CD4-positive, alpha-beta T cell treated with Interleukin-15 for 4 hours (primary cell): Measurements from ENCODE around the gene UNC13B.
"Not testable (repeated sequence)": the region's sequence is repeated elsewhere in the genome, so short reads cannot be mapped to it uniquely, and the experiment has no call there.

ENCODE experiments used
- DNase-seq: peaks from one replicate; pipeline ENCODE4 v3.0.0-alpha.2; 2020; ENCODE audit warnings: low spot score

Gene UNC13B

GRCh38 chr9:35226651-35227050, 64.8 kb downstream of the UNC13B start:
- no peak for DNase-seq

- no peak for DNase-seq
Observed at GRCh38 chr9:35227284-35227683, 65.5 kb downstream of the UNC13B start.

- DNase-seq, result no peak
Observed at GRCh38 chr9:35229066-35229778, 67.4 kb downstream of the UNC13B start.

- DNase-seq, result no peak
Observed at GRCh38 chr9:35229779-35230143, 68.0 kb downstream of the UNC13B start.

GRCh38 chr9:35232867-35233544, 71.2 kb downstream of the UNC13B start:
- DNase-seq, result no peak

GRCh38 chr9:35236692-35237091, 74.9 kb downstream of the UNC13B start:
- no peak for DNase-seq

GRCh38 chr9:35237311-35237710, 75.5 kb downstream of the UNC13B start:
- no peak for DNase-seq

GRCh38 chr9:35245945-35246344, 84.1 kb downstream of the UNC13B start:
- DNase-seq, result not testable (repeated sequence)

- DNase-seq, result no peak
Observed at GRCh38 chr9:35253075-35253474, 91.3 kb downstream of the UNC13B start.

- DNase-seq, result no peak
Observed at GRCh38 chr9:35254237-35254636, 92.4 kb downstream of the UNC13B start.

- no peak for DNase-seq
Observed at GRCh38 chr9:35254984-35255857, 93.4 kb downstream of the UNC13B start.

GRCh38 chr9:35257986-35258659, 96.3 kb downstream of the UNC13B start:
- no peak for DNase-seq

- DNase-seq, result peak; percentile 23
Observed at GRCh38 chr9:35258660-35259474, 97.1 kb downstream of the UNC13B start.

GRCh38 chr9:35260186-35260585, 98.4 kb downstream of the UNC13B start:
- DNase-seq, result no peak

- DNase-seq, result no peak
Observed at GRCh38 chr9:35262064-35262463, 100.3 kb downstream of the UNC13B start.

GRCh38 chr9:35267710-35268109, 105.9 kb downstream of the UNC13B start:
- DNase-seq, result no peak

GRCh38 chr9:35269919-35270318, 108.1 kb downstream of the UNC13B start:
- DNase-seq, result no peak

- DNase-seq, result no peak
Observed at GRCh38 chr9:35271637-35272036, 109.8 kb downstream of the UNC13B start.

GRCh38 chr9:35272989-35273388, 111.2 kb downstream of the UNC13B start:
- no peak for DNase-seq

- no peak for DNase-seq
Observed at GRCh38 chr9:35273591-35273990, 111.8 kb downstream of the UNC13B start.

- no peak for DNase-seq
Observed at GRCh38 chr9:35274993-35275392, 113.2 kb downstream of the UNC13B start.

GRCh38 chr9:35277171-35277520, 115.3 kb downstream of the UNC13B start:
- DNase-seq, result no peak
